DOHH2 (cell line): ENCODE measurements around the gene MAL.

Source experiments
- CTCF ChIP-seq: fragments of 200-600 bp; sonication (generic); IDR thresholded peaks from one replicate; pipeline ENCODE4 v1.5.1; 2014; ENCODE audit warnings: antibody characterized with exemption, mild to moderate bottlenecking, low read depth, low read length; ENCODE audit not compliant: poor library complexity, severe bottlenecking
- EZH2phosphoT487 ChIP-seq: fragments of 200-600 bp; sonication (generic); IDR thresholded peaks from 2 replicates; pipeline ENCODE4 v1.6.1; 2017; ENCODE audit warnings: borderline replicate concordance, mild to moderate bottlenecking, antibody characterized with exemption, low read length, moderate library complexity, mixed read lengths

GRCh38 chr2:95061119-95061512, 35.6 kb downstream of the MAL start:
- TF ChIP-seq CTCF (no peak), EZH2phosphoT487 (no peak)
